Activated naive CD8-positive, alpha-beta T cell treated with anti-CD3 and anti-CD28 coated beads for 36 hours (primary cell): ENCODE measurements around the gene SMIM17. TPM values are rescaled to one million over a fixed set of nuclear protein-coding genes. Genes with fewer than 3 reads are reported as not detected.
"Not testable (repeated sequence)": the region's sequence is repeated elsewhere in the genome, so short reads cannot be mapped to it uniquely, and the experiment has no call there.

Source experiments
- DNase-seq: peaks from one replicate; pipeline ENCODE4 v3.0.0; 2021
- H3K27ac Mint-ChIP-seq: one replicate; pipeline ENCODE4 v1.8.0; 2022; ENCODE audit warnings: mild to moderate bottlenecking, moderate library complexity, mixed read lengths
- H3K27me3 Mint-ChIP-seq: one replicate; pipeline ENCODE4 v1.8.0; 2022; ENCODE audit warnings: mild to moderate bottlenecking, mixed read lengths
- H3K36me3 Mint-ChIP-seq: one replicate; pipeline ENCODE4 v1.8.0; 2021; ENCODE audit warnings: mild to moderate bottlenecking, mixed read lengths
- H3K4me1 Mint-ChIP-seq: one replicate; pipeline ENCODE4 v1.8.0; 2021; ENCODE audit warnings: mixed read lengths
- H3K4me3 Mint-ChIP-seq: one replicate; pipeline ENCODE4 v1.8.0; 2022; ENCODE audit warnings: mild to moderate bottlenecking, moderate library complexity, mixed read lengths
- H3K9me3 Mint-ChIP-seq: one replicate; pipeline ENCODE4 v1.8.0; 2022; ENCODE audit warnings: mixed read lengths
- total RNA-seq, 2 experiments: library from RNA; stranded (reverse); gene quantifications; one replicate each; pipeline ENCODE4 v1.2.3, GENCODE V29; 2021

The SMIM17 gene
- total RNA-seq, 2 experiments from 2014 or later: not detected

GRCh38 chr19:56671613-56671994, 28.6 kb downstream of the SMIM17 start, which contains the start of gene ZNF835:
Gene ZNF835 (minus strand): TSS chr19:56671757. CDS start chr19:56665198, 6,559 bp downstream.
- peak within 1 kb of the TSS; percentile 94 for H3K27ac Mint-ChIP-seq
- peaks cover 42% of the 10 kb centered on the region for H3K36me3 Mint-ChIP-seq
- H3K9me3 Mint-ChIP-seq: peaks cover 12% of the 10 kb centered on the region
- peak within 1 kb of the TSS; percentile 92 for H3K4me3 Mint-ChIP-seq
- peaks cover 11% of the 10 kb centered on the region for H3K4me1 Mint-ChIP-seq
- no peaks in the 10 kb centered on the region for H3K27me3 Mint-ChIP-seq
- DNase-seq: peak; percentile 91

- H3K4me3 Mint-ChIP-seq, H3K27me3 Mint-ChIP-seq, H3K4me1 Mint-ChIP-seq, H3K27ac Mint-ChIP-seq, DNase-seq: not testable (repeated sequence)
- peaks cover 38% of the 10 kb centered on the region for H3K36me3 Mint-ChIP-seq
- H3K9me3 Mint-ChIP-seq: peaks cover 12% of the 10 kb centered on the region
These were observed 29.7 kb downstream of the SMIM17 start for GRCh38 chr19:56672610-56673009.

- Mint-ChIP-seq H3K4me1 (no peaks in the 10 kb centered on the region), H3K27me3 (no peaks in the 10 kb centered on the region), H3K27ac (no peak overlapping the region), H3K36me3 (peaks cover 14% of the 10 kb centered on the region), H3K9me3 (peaks cover 2% of the 10 kb centered on the region), H3K4me3 (no peak overlapping the region)
- DNase-seq: no peak
These were observed 35.2 kb downstream of the SMIM17 start for GRCh38 chr19:56678205-56678604.

- H3K27ac Mint-ChIP-seq: no peak overlapping the region
- H3K4me3 Mint-ChIP-seq: no peak overlapping the region
- H3K4me1 Mint-ChIP-seq: no peaks in the 10 kb centered on the region
- DNase-seq: no peak
- peaks cover 33% of the 10 kb centered on the region for H3K36me3 Mint-ChIP-seq
- peaks cover 7% of the 10 kb centered on the region for H3K9me3 Mint-ChIP-seq
- H3K27me3 Mint-ChIP-seq: no peaks in the 10 kb centered on the region
These were observed 38.7 kb downstream of the SMIM17 start for GRCh38 chr19:56681702-56682101.

GRCh38 chr19:56683116-56683515, 40.2 kb downstream of the SMIM17 start:
- no peak overlapping the region for H3K27ac Mint-ChIP-seq
- no peaks in the 10 kb centered on the region for H3K27me3 Mint-ChIP-seq
- no peaks in the 10 kb centered on the region for H3K4me1 Mint-ChIP-seq

GRCh38 chr19:56687031-56687430, 44.1 kb downstream of the SMIM17 start:
- DNase-seq: no peak
- H3K4me1 Mint-ChIP-seq: no peaks in the 10 kb centered on the region
- H3K27me3 Mint-ChIP-seq: no peaks in the 10 kb centered on the region
- no peak overlapping the region for H3K4me3 Mint-ChIP-seq
- H3K36me3 Mint-ChIP-seq: peaks cover 38% of the 10 kb centered on the region
- H3K27ac Mint-ChIP-seq: no peak overlapping the region
- H3K9me3 Mint-ChIP-seq: peaks cover 18% of the 10 kb centered on the region

More at GRCh38 chr19:56683116-56683515, 40.2 kb downstream of the SMIM17 start:
- Mint-ChIP-seq H3K36me3 (peaks cover 35% of the 10 kb centered on the region), H3K9me3 (peaks cover 12% of the 10 kb centered on the region), H3K4me3 (no peak overlapping the region)
- DNase-seq: no peak

- no peaks in the 10 kb centered on the region for H3K4me1 Mint-ChIP-seq
- peaks cover 32% of the 10 kb centered on the region for H3K9me3 Mint-ChIP-seq
- no peak overlapping the region for H3K27ac Mint-ChIP-seq
- H3K27me3 Mint-ChIP-seq: no peaks in the 10 kb centered on the region
- DNase-seq: no peak
- H3K4me3 Mint-ChIP-seq: no peak overlapping the region
- H3K36me3 Mint-ChIP-seq: peaks cover 52% of the 10 kb centered on the region
These were observed 46.2 kb downstream of the SMIM17 start for GRCh38 chr19:56689198-56689597.

GRCh38 chr19:56690670-56691069, 47.7 kb downstream of the SMIM17 start:
- H3K4me1 Mint-ChIP-seq: no peaks in the 10 kb centered on the region
- H3K4me3 Mint-ChIP-seq: no peak overlapping the region
- peaks cover 39% of the 10 kb centered on the region for H3K36me3 Mint-ChIP-seq
- H3K27ac Mint-ChIP-seq: no peak overlapping the region
- H3K27me3 Mint-ChIP-seq: no peaks in the 10 kb centered on the region
- no peak for DNase-seq
- H3K9me3 Mint-ChIP-seq: peaks cover 32% of the 10 kb centered on the region

- H3K27ac Mint-ChIP-seq: no peak overlapping the region
- no peak for DNase-seq
These were observed 49.4 kb downstream of the SMIM17 start for GRCh38 chr19:56692206-56692895.

GRCh38 chr19:56699552-56699951, 56.6 kb downstream of the SMIM17 start:
- peaks cover 20% of the 10 kb centered on the region for H3K9me3 Mint-ChIP-seq
- H3K27ac Mint-ChIP-seq: no peak overlapping the region
- no peak for DNase-seq
- H3K4me1 Mint-ChIP-seq: no peaks in the 10 kb centered on the region
- H3K36me3 Mint-ChIP-seq: no peaks in the 10 kb centered on the region
- no peaks in the 10 kb centered on the region for H3K27me3 Mint-ChIP-seq
- H3K4me3 Mint-ChIP-seq: no peak overlapping the region

More at GRCh38 chr19:56692206-56692895, 49.4 kb downstream of the SMIM17 start:
- H3K4me3 Mint-ChIP-seq: no peak overlapping the region
- no peaks in the 10 kb centered on the region for H3K27me3 Mint-ChIP-seq
- H3K4me1 Mint-ChIP-seq: no peaks in the 10 kb centered on the region
- peaks cover 24% of the 10 kb centered on the region for H3K9me3 Mint-ChIP-seq
- H3K36me3 Mint-ChIP-seq: peaks cover 26% of the 10 kb centered on the region

- H3K36me3 Mint-ChIP-seq: peaks cover 1% of the 10 kb centered on the region
- H3K4me3 Mint-ChIP-seq: no peak overlapping the region
- H3K9me3 Mint-ChIP-seq: peaks cover 26% of the 10 kb centered on the region
- H3K27ac Mint-ChIP-seq: no peak overlapping the region
- no peaks in the 10 kb centered on the region for H3K4me1 Mint-ChIP-seq
- no peak for DNase-seq
- no peaks in the 10 kb centered on the region for H3K27me3 Mint-ChIP-seq
These were observed 58.9 kb downstream of the SMIM17 start for GRCh38 chr19:56701895-56702294.

- H3K27me3 Mint-ChIP-seq: no peaks in the 10 kb centered on the region
- no peak overlapping the region for H3K27ac Mint-ChIP-seq
These were observed 63.0 kb downstream of the SMIM17 start for GRCh38 chr19:56705939-56706338.

More at GRCh38 chr19:56705939-56706338, 63.0 kb downstream of the SMIM17 start:
- DNase-seq: no peak
- peaks cover 3% of the 10 kb centered on the region for H3K36me3 Mint-ChIP-seq
- H3K4me3 Mint-ChIP-seq: no peak overlapping the region
- H3K9me3 Mint-ChIP-seq: peaks cover 24% of the 10 kb centered on the region
- H3K4me1 Mint-ChIP-seq: no peaks in the 10 kb centered on the region

Other genes with a start within 250 kb of the SMIM17 start
- gene ZNF582, start 249.6 kb upstream of the SMIM17 start, total RNA-seq: 1 to 10 TPM; 2.3 to 3.2 TPM
- 1 to 10 TPM; 4.7 to 5.2 TPM for gene ZNF583, start 238.8 kb upstream of the SMIM17 start, total RNA-seq
- 1 to 10 TPM; 7.3 to 7.7 TPM for gene ZNF667, start 165.8 kb upstream of the SMIM17 start, total RNA-seq
- gene ZNF471, start 135.3 kb upstream of the SMIM17 start, total RNA-seq: 1 to 10 TPM; 1.2 to 1.5 TPM
- 1 to 10 TPM; 4.3 to 5.7 TPM for gene ZFP28, start 104.2 kb upstream of the SMIM17 start, total RNA-seq
- 1 to 10 TPM; 3.6 to 4.3 TPM for gene ZNF470, start 75.7 kb upstream of the SMIM17 start, total RNA-seq
- gene ZNF71, start 47.9 kb upstream of the SMIM17 start, total RNA-seq: 1 to 10 TPM; 5.4 TPM
- 1 to 10 TPM; 5.0 to 5.2 TPM for gene ZNF835, start 28.6 kb downstream of the SMIM17 start, total RNA-seq
- under 1 TPM; 0.14 to 0.16 TPM for gene PEG3, start 197.6 kb downstream of the SMIM17 start, total RNA-seq
- not detected for gene ZIM2, start 197.6 kb downstream of the SMIM17 start, total RNA-seq